Activated CD4-positive, alpha-beta T cell treated with anti-CD3 and anti-CD28 coated beads, Interleukin-2, amount 50 U/mL, for 16 hours (primary cell): ENCODE results near the gene KCNQ1.

Experiments used
- DNase-seq: peaks from one replicate; pipeline ENCODE4 v3.0.0-alpha.2; 2020

The KCNQ1 gene

GRCh38 chr11:2660357-2660939 is 215.6 kb downstream of the KCNQ1 start:
- DNase-seq = no peak

GRCh38 chr11:2661173-2662023 is 216.6 kb downstream of the KCNQ1 start:
- no peak for DNase-seq

DNA sequence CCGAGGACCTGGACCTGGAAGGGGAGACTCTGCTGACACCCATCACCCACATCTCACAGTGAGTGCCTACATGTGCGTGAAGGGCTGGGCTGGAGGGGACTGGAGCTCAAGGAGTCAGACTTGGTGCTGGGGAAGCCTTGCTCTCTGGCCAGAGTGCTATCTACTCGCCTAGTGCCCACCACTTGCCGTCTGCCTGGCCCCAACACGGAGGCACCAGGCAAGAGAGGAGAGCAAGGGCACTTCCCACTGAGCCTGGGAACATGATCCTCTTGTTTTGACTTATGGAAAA is 217.2 kb downstream of the KCNQ1 start:
- DNase-seq = no peak

- DNase-seq = no peak
Observed at GRCh38 chr11:2662430-2663299, 217.9 kb downstream of the KCNQ1 start.

DNA sequence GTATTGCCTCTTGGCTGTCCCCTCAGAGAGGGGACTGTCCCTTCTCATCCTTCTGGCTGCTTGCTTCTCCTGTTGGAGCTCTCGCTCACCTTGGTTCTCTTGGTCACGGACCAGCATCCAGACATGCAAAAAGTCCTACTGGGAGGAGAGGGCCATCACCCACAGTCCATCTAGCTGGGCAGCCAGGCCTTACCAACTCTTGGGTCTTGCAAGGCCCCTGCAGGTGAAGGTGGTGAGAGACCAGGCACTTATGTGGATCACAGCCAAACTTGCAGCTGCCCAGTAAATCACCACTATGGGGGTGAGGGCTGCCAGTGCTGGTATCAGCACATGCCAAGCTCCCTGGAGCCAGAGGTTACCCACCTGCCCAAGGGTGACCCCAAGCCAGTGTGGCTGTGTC is 218.7 kb downstream of the KCNQ1 start:
- DNase-seq = no peak

DNA sequence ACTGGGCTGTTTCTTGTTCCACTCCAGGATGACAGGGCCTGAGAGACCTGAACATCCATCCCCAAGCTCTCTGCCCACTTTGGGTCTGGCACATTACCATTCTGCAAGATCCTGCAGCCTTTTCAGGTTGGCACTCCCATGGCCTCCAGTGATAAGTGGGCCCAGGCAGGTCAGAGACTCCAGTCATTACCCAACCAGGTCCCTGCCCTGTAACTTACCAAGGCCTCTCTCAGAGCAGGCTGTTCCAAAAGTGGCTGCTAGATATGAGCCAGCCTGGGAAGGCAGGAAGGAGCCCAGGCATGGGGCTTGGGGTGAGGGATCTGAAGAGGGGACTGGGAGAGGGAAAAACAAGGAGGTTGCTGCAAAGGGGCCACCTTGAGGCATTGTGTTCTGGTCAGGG is 219.1 kb downstream of the KCNQ1 start:
- no peak for DNase-seq

DNA sequence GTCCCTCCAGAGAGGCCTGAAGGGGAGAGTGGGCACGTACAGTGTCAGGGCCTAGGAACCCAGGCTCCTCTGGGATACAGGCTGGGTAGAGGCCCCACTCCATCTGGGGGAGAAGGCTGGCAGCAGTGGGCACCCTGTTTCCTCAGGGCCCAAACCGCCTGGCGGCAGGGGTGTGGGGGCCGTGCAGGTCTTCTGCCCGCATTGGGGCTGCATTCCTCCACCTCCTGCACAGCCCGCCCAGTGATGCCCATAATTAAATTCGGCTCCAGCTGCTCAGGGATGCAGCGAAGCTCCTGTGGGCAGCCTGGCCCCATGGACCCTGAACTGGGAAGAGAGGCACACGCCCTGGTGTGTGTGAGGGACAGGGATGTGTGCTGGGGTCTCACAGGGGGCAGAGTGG is 219.6 kb downstream of the KCNQ1 start:
- no peak for DNase-seq

DNA sequence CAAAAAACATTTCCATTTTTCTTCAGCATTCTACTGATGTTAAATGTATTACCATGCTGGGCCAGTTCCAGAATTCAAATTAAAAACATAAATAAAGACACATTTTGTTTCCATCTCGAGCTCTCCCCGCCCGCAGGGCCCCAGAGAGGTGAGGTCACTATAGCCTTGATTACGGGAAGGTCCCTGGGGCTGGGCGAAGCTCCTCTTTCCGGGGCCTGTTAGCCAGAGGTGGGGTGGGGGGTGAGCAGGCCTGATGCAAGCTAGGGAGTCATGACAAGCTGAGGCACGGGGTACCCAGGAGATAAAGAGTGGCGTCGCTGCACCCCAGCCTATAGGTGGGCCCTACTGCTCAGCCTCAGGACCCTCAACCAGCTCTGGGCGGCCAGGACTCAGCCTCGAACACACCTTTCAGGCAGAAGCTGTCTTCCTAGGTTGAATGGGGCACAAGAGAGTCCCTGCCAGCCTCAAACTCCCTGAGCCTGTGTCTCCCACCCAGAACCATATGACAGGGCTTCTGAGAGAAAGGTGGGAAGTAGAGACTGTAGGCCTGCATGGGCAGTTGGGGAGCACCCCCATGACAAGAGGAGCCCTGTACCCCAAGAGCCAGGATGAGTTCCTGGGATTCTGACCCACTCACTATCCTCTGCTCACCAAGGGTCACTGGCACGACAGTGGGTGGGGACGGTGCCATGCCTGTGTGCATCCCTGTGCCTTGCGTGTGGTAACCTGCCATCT is 220.2 kb downstream of the KCNQ1 start:
- no peak for DNase-seq

GRCh38 chr11:2665526-2666400 is 221.0 kb downstream of the KCNQ1 start:
- DNase-seq = no peak

DNA sequence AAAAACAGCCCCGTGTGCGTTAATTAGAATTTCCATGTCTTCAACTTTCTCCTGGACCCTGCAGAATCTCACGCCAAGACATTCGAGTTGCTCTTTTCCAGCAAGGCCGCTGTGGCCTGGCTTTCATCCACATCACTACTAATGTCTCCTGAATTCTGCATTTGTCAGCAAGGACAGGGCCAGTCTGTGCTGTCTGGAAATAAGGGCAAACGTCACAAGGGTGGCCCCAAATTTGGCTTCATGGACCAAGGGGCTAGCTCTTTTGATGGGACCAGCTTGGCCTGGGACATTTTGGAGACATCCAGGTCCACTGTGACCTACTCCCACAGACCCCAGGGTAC is 221.6 kb downstream of the KCNQ1 start:
- no peak for DNase-seq

- DNase-seq = no peak
Observed at GRCh38 chr11:2666828-2667570, 222.2 kb downstream of the KCNQ1 start.

- no peak for DNase-seq
Observed at GRCh38 chr11:2667940-2668339, 223.1 kb downstream of the KCNQ1 start.

GRCh38 chr11:2668876-2669275 is 224.1 kb downstream of the KCNQ1 start:
- no peak for DNase-seq

- no peak for DNase-seq
Observed at GRCh38 chr11:2669634-2670469, 225.0 kb downstream of the KCNQ1 start.

- no peak for DNase-seq
Observed at GRCh38 chr11:2670541-2671100, 225.8 kb downstream of the KCNQ1 start.

GRCh38 chr11:2671748-2672147 is 226.9 kb downstream of the KCNQ1 start:
- DNase-seq = no peak

DNA sequence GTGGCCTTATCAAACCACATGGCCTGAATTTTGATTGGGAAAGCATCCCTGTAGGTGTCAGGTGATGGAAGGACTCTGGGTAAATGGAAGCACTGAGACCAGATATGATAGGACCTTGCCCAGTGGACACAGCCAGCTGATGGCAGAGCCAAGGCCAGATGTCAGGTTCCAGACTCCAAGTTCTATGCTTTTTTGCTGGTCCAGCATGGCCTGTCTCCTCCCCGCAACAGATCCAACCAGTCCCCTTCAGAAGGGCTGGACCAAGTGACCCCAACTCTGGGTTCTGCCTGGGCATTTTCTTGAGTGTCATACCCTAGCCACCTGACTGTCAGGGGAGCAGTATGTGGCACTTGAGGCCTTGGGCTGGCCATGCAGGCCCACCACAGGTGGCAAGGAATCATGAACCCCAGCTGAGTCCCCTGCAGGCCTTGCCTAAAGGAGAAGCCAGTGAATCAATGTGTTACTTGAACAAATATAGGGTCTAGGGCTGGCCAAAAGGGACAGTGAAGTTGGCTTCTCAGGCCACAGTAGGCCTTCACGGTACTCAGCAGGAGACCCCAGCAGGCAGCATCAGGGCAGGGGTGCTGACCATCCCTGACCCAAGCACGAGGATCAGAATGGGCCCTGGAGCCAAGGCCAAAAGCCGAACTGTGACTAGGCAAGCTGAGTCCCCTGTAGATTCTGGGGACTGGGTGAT is 227.9 kb downstream of the KCNQ1 start:
- no peak for DNase-seq

GRCh38 chr11:2673250-2673610 is 228.4 kb downstream of the KCNQ1 start:
- DNase-seq = no peak

DNA sequence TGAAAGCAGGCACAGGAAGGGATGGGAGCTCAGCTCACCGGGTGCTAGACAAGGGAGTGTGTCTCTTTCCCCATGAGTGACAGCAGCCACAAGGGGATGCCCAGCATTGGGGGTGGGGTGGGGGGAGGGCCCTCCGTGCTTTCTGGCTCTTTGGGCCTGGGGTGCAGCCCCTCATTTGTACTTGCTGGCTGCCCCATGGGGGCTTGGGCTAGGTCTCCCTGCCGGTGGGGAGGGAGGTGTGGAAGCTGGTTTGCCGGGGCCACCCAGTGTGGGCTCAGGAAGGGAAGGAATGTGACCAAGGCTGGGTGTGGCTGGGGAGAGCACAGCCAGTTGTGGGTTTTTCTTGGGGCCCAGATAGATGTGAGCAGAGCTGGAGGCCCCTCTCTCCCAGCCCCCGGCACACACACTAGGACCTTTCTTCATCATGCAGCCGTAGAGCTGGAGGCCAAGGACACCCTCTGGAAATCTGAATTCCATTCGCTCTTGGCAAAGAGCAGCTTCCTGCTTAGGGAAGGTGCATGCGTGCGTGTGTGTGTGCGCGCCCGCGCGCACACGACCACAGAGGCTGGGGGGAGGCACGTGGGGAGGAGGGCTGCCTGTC is 229.2 kb downstream of the KCNQ1 start:
- DNase-seq = no peak
